Transverse colon (tissue), 4 donors: Measurements from ENCODE around the gene PRSS56. TPM values are rescaled to one million over a fixed set of nuclear protein-coding genes. Genes with fewer than 3 reads are reported as not detected.
A peak's percentile ranks its signal among the peaks of the same experiment; 100 is the strongest.

ENCODE experiments used
- DNase-seq: peaks from one replicate; pipeline ENCODE4 v3.0.0-alpha.2; 2019
- H3K27ac ChIP-seq, 4 donors: fragments of 200-600 bp; sonication (generic); 2 replicates each; pipeline ENCODE4 v1.5.1; 2016 to 2018; ENCODE audit warnings: inconsistent platforms in 4 of 4
- H3K27me3 ChIP-seq: fragments of 200-600 bp; sonication (generic); 2 replicates; pipeline ENCODE4 v1.5.1; 2017; ENCODE audit warnings: inconsistent platforms
- H3K36me3 ChIP-seq, 4 donors: fragments of 200-600 bp; sonication (generic); 2 replicates each; pipeline ENCODE4 v1.5.1; 2017 to 2019; ENCODE audit warnings: inconsistent platforms in 4 of 4
- H3K4me1 ChIP-seq, 4 donors: fragments of 200-600 bp; sonication (generic); 2 replicates each; pipeline ENCODE4 v1.5.1; 2017 to 2020; ENCODE audit warnings: inconsistent platforms in 4 of 4
- H3K4me3 ChIP-seq, 4 donors: fragments of 200-600 bp; sonication (generic); 1 replicate in 1 of 4; 2 replicates in 3 of 4; pipeline versions ENCODE4 v1.5.1 to v1.6.1; 2017 to 2019; ENCODE audit warnings: inconsistent platforms in 4 of 4
- H3K9me3 ChIP-seq, 2 donors: fragments of 200-600 bp; sonication (generic); 2 replicates each; pipeline ENCODE4 v1.5.1; 2017 to 2019; ENCODE audit warnings: inconsistent platforms in 2 of 2
- EP300 ChIP-seq: sonication (generic); formaldehyde crosslinking; IDR thresholded peaks from one replicate; pipeline ENCODE4 v1.6.1; 2017; ENCODE audit warnings: antibody characterized with exemption, low read depth
- POLR2A ChIP-seq: fragments of 450-650 bp; IDR thresholded peaks from one replicate; pipeline ENCODE4 v1.6.1; 2016; ENCODE audit warnings: antibody characterized with exemption, mild to moderate bottlenecking, moderate library complexity
- POLR2AphosphoS5 ChIP-seq, 3 donors: sonication (generic); formaldehyde crosslinking; IDR thresholded peaks; one replicate each; pipeline ENCODE4 v1.6.1; 2016; ENCODE audit warnings: antibody characterized with exemption in 3 of 3
- WGBS, 2 donors: methylation state at CpG; one replicate each; pipeline ENCODE4 v1.1.5; 2018; ENCODE audit warnings: low coverage in 1 of 2; 5-methylcytosine and 5-hydroxymethylcytosine counted together
- in situ Hi-C, 4 donors: fragments of 200-750 bp; cut with MboI; loops; one replicate each; pipeline versions ENCODE4 v1.15.0 to v1.15.1; 2017; ENCODE audit warnings: low sequenced_read_pairs in 3 of 4, low pct_ligation_motif_present in 1 of 4, low pct_unique_long_range_greater_than_20kb in 1 of 4
- intact Hi-C: fragments of 100-400 bp; cut with DNase I; formaldehyde crosslinking; loops from one replicate; pipeline ENCODE4 v1.15.1; 2023; ENCODE audit warnings: low total_unique reads
- total RNA-seq, 4 donors: library from RNA; depleted of rRNA; stranded (reverse); fragments of >200 nt; gene quantifications; one replicate each; pipeline ENCODE4 v1.1.0, GENCODE V29; 2016
- TF ChIP-seq, protein P1 (sequence below), 5 experiments: fragments of 200-600 bp in 3 of 5; fragments of 450-650 bp in 2 of 5; sonication (generic) in 3 of 5; IDR thresholded peaks; 1 replicate in 2 of 5; 2 replicates in 3 of 5; pipeline ENCODE4 v1.5.1; 2016 to 2017; ENCODE audit warnings: antibody characterized with exemption in 5 of 5, inconsistent platforms in 3 of 5, mild to moderate bottlenecking in 2 of 5, moderate library complexity in 1 of 5

Gene PRSS56
- total RNA-seq, 4 donors from 2014 or later, result not detected

DNA sequence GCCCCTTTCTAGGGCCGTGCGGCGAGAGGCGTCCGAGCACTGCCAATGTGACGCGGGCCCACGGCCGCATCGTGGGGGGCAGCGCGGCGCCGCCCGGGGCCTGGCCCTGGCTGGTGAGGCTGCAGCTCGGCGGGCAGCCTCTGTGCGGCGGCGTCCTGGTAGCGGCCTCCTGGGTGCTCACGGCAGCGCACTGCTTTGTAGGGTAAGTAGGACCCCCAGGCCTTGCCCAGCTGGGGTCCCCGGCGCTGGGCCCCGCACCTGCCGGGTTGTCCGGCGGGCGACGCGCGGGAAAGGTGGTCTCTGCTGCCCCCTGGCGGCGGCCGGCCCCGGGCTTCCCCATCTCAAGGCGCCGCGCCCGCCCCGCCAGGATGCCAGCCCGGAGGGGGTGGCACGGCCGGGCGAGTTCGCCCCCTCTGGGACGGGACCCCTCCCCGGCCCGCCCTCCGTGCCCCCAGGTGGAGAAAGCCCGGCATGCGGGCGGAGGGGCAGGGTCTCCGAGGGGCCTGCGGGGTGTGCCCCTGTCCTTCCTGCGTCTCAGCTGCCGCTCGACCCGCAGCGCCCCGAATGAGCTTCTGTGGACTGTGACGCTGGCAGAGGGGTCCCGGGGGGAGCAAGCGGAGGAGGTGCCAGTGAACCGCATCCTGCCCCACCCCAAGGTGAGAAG, 1.9 kb downstream of the PRSS56 start:
- Histone ChIP-seq H3K27ac (no peak overlapping the region), H3K9me3 (no peaks in the 10 kb centered on the region), H3K4me1 (peaks cover 0 to 25% (median 25%) of the 10 kb centered on the region in 4 donors), H3K36me3 (no peaks in the 10 kb centered on the region), H3K27me3 (peaks cover 78% of the 10 kb centered on the region), H3K4me3 (peak overlapping the region in 2 of 4 donors; percentile 4 to 28)
- in situ Hi-C loops, result no loop called here
- DNase-seq, result peak; percentile 57
- 11% methylated on average over 49 of the region's 66 CpGs; no CpG with 5 or more reads in 1 of the 2 donors for WGBS, 2 donors
- intact Hi-C loops, result loop anchor here (5.0 kb wide), 1 partner anchor 80 kb away; no protein-coding TSS in a partner anchor
- no peak for TF ChIP-seq POLR2A
- TF ChIP-seq, protein P1, sequence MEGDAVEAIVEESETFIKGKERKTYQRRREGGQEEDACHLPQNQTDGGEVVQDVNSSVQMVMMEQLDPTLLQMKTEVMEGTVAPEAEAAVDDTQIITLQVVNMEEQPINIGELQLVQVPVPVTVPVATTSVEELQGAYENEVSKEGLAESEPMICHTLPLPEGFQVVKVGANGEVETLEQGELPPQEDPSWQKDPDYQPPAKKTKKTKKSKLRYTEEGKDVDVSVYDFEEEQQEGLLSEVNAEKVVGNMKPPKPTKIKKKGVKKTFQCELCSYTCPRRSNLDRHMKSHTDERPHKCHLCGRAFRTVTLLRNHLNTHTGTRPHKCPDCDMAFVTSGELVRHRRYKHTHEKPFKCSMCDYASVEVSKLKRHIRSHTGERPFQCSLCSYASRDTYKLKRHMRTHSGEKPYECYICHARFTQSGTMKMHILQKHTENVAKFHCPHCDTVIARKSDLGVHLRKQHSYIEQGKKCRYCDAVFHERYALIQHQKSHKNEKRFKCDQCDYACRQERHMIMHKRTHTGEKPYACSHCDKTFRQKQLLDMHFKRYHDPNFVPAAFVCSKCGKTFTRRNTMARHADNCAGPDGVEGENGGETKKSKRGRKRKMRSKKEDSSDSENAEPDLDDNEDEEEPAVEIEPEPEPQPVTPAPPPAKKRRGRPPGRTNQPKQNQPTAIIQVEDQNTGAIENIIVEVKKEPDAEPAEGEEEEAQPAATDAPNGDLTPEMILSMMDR (IDR thresholded peaks at IDR 0.05), result peak in 4 of 5 experiments; percentile 78 to 96 (median 88)

DNA sequence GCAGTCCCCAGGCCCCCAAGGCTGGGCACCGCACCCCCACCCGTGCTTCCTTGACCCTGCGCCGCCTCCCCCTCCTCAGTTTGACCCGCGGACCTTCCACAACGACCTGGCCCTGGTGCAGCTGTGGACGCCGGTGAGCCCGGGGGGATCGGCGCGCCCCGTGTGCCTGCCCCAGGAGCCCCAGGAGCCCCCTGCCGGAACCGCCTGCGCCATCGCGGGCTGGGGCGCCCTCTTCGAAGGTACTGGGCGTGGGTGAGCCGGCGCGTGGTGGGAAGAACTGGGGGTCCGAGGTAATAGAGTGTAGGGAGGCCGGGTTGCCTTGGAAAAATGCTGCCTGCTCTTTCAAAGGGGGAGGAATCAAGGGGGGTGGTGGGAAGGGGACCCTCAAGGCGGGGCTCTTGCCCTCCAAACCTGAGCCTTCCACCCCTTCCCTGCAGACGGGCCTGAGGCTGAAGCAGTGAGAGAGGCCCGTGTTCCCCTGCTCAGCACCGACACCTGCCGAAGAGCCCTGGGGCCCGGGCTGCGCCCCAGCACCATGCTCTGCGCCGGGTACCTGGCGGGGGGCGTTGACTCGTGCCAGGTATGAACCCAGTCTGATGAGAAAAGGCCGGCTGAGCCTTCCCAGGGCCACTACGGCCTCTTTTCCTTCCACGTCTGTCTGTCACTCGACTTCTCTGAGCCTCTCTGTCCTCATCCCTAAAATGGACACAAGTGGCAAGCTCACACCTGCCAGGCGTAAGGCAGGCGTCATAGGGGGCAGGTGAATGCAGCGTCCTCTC, 2.6 kb downstream of the PRSS56 start:
- Histone ChIP-seq H3K9me3 (no peaks in the 10 kb centered on the region), H3K27ac (no peak overlapping the region), H3K27me3 (peaks cover 78% of the 10 kb centered on the region), H3K36me3 (no peaks in the 10 kb centered on the region), H3K4me1 (peaks cover 0 to 25% (median 25%) of the 10 kb centered on the region in 4 donors), H3K4me3 (peak overlapping the region in 1 of 4 donors; percentile 4)
- in situ Hi-C loops, result no loop called here
- DNase-seq, result no peak
- WGBS, 2 donors, result 16% methylated on average over 26 of the region's 46 CpGs; no CpG with 5 or more reads in 1 of the 2 donors
- no peak for TF ChIP-seq POLR2AphosphoS5 (IDR thresholded peaks at IDR 0.05)
- TF ChIP-seq, protein P1 (IDR thresholded peaks at IDR 0.05), result no peak
- no peak for TF ChIP-seq POLR2A
- no peak for TF ChIP-seq EP300
- intact Hi-C loops, result loop anchor here (5.0 kb wide), 1 partner anchor 81 kb away; no protein-coding TSS in a partner anchor

DNA sequence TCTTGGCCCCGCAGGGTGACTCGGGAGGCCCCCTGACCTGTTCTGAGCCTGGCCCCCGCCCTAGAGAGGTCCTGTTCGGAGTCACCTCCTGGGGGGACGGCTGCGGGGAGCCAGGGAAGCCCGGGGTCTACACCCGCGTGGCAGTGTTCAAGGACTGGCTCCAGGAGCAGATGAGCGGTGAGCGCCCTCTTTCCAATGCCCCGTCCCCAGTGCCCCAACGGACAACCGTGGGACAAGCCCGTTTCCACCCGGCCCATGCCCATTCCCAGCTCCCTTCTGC, 3.2 kb downstream of the PRSS56 start:
- H3K9me3 ChIP-seq, result no peaks in the 10 kb centered on the region
- TF ChIP-seq POLR2AphosphoS5 (IDR thresholded peaks at IDR 0.05) (no peak), EP300 (no peak), POLR2A (no peak)
- TF ChIP-seq, protein P1 (IDR thresholded peaks at IDR 0.05), result no peak
- WGBS, 2 donors, result 17% methylated on average over 10 of the region's 16 CpGs; no CpG with 5 or more reads in 1 of the 2 donors
- in situ Hi-C loops, result no loop called here
- H3K27ac ChIP-seq, result no peak overlapping the region
- peaks cover 78% of the 10 kb centered on the region for H3K27me3 ChIP-seq
- no peak overlapping the region for H3K4me3 ChIP-seq
- peaks cover 0 to 25% (median 25%) of the 10 kb centered on the region in 4 donors for H3K4me1 ChIP-seq
- no peaks in the 10 kb centered on the region for H3K36me3 ChIP-seq
- intact Hi-C loops, result loop anchor here (5.0 kb wide), 1 partner anchor 81 kb away; no protein-coding TSS in a partner anchor
- no peak for DNase-seq
